ENCODE results near the gene BATF2. TPM values are rescaled to one million over a fixed set of nuclear protein-coding genes. Genes with fewer than 3 reads are reported as not detected.

The BATF2 gene
- total RNA-seq, 1 experiment from 2014 or later, result 0.72 TPM

- Mint-ChIP-seq H3K36me3 (ENCODE audit: insufficient read depth in 1 of 3, low read depth in 3 of 3) (peaks cover 5 to 25% (median 21%) of the 10 kb centered on the region in 3 experiments; a peak in 6 of 7 replicates), H3K9me3 (no peaks in the 10 kb centered on the region), H3K4me1 (peaks cover 9 to 20% of the 10 kb centered on the region in 2 experiments), H3K27me3 (ENCODE audit: low read depth) (no peaks in the 10 kb centered on the region), H3K4me3 (no peak overlapping the region), H3K27ac (peak overlapping the region in 2 of 3 experiments; percentile 44 to 83; a peak in 2 of 7 replicates)
- H3K23me2 ChIP-seq (ENCODE audit: insufficient read length, low read depth, low read length, poor library complexity, severe bottlenecking), result peaks cover 4% of the 10 kb centered on the region
- DNase-seq, result no peak
- H2AK5ac ChIP-seq (ENCODE audit: insufficient read length, low read length), result no peak overlapping the region
- TF ChIP-seq, protein P1, sequence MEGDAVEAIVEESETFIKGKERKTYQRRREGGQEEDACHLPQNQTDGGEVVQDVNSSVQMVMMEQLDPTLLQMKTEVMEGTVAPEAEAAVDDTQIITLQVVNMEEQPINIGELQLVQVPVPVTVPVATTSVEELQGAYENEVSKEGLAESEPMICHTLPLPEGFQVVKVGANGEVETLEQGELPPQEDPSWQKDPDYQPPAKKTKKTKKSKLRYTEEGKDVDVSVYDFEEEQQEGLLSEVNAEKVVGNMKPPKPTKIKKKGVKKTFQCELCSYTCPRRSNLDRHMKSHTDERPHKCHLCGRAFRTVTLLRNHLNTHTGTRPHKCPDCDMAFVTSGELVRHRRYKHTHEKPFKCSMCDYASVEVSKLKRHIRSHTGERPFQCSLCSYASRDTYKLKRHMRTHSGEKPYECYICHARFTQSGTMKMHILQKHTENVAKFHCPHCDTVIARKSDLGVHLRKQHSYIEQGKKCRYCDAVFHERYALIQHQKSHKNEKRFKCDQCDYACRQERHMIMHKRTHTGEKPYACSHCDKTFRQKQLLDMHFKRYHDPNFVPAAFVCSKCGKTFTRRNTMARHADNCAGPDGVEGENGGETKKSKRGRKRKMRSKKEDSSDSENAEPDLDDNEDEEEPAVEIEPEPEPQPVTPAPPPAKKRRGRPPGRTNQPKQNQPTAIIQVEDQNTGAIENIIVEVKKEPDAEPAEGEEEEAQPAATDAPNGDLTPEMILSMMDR (conservative IDR thresholded peaks at IDR 0.05), result no peak
- no peaks in the 10 kb centered on the region for H4K20me1 ChIP-seq (ENCODE audit: control insufficient read depth, insufficient read depth, insufficient read length)
- no peaks in the 10 kb centered on the region for H3K9me3 ChIP-seq (ENCODE audit: control insufficient read depth, low read depth, low read length)
- no peak overlapping the region for H3K18ac ChIP-seq (ENCODE audit: insufficient read length, low read depth, low read length)
- H4K5ac ChIP-seq (ENCODE audit: insufficient read length, low read depth, low read length), result no peak overlapping the region
- no peak overlapping the region for H2AFZ ChIP-seq (ENCODE audit: low read length)
- no peaks in the 10 kb centered on the region for H3K27me3 ChIP-seq (ENCODE audit: insufficient read depth, low read length)
- no CpG with 5 or more reads among the region's 5 CpGs for WGBS (ENCODE audit: extremely low coverage, insufficient read length, low lambda C conversion rate)
- no peak overlapping the region for H2BK20ac ChIP-seq (ENCODE audit: low read depth, low read length, poor library complexity, severe bottlenecking)
- H2BK15ac ChIP-seq (ENCODE audit: low read depth, low read length), result no peak overlapping the region
- H3K27ac ChIP-seq (ENCODE audit: insufficient read length, low read depth, low read length), result no peak overlapping the region
- H2BK12ac ChIP-seq (ENCODE audit: insufficient read length, low read depth, low read length), result no peak overlapping the region
- H3K56ac ChIP-seq (ENCODE audit: insufficient read length, low read depth, low read length), result no peak overlapping the region
- H3T11ph ChIP-seq (ENCODE audit: low read length), result no peak overlapping the region
- no peak overlapping the region for H4K91ac ChIP-seq (ENCODE audit: insufficient read length, low read depth, low read length)
- H3K14ac ChIP-seq (ENCODE audit: insufficient read depth, low read length), result no peak overlapping the region
- no peak overlapping the region for H2BK5ac ChIP-seq (ENCODE audit: insufficient read length, low read length)
- H3K4me2 ChIP-seq (ENCODE audit: insufficient read depth, insufficient read length, low read length), result no peak overlapping the region
- H3K79me2 ChIP-seq (ENCODE audit: insufficient read depth, low read length), result peaks cover 2% of the 10 kb centered on the region; the same call in 1 of the 2 replicates
- no peak overlapping the region for H2BK120ac ChIP-seq (ENCODE audit: low read depth, low read length, poor library complexity, severe bottlenecking)
- H3K23ac ChIP-seq (ENCODE audit: insufficient read length, low read depth, low read length), result no peak overlapping the region
- no peak overlapping the region for H3K4ac ChIP-seq (ENCODE audit: low read depth, low read length)
- H3K9ac ChIP-seq (ENCODE audit: extremely low read depth, insufficient read length, low read length), result no peak overlapping the region
- no peak overlapping the region for H4K8ac ChIP-seq (replicated peaks; ENCODE audit: insufficient read length, low read depth, low read length)
- no peaks in the 10 kb centered on the region for H3K4me1 ChIP-seq (ENCODE audit: insufficient read depth, low read length)
- no peaks in the 10 kb centered on the region for H3K79me1 ChIP-seq (ENCODE audit: insufficient read depth, low read depth, low read length, poor library complexity, severe bottlenecking)
Observed at GRCh38 chr11:65045061-65045460, 48.3 kb upstream of the BATF2 start.

Data from H9 (cell line).